Activated CD4-positive, alpha-beta memory T cell treated with anti-CD3 and anti-CD28 coated beads, Interleukin-2, amount 10 ng/mL, durations not matched to agents 7 days and 5 days (primary cell): ENCODE data around the gene BANP. TPM values are rescaled to one million over a fixed set of nuclear protein-coding genes. Genes with fewer than 3 reads are reported as not detected.

Experiments used
- CTCF ChIA-PET: fragments of 350-600 bp; sonication (Branson Sonifier 250); formaldehyde crosslinking; loops from one replicate; lab custom pipeline; 2021; ENCODE audit warnings: antibody characterized with exemption, inconsistent platforms; lab: Charles Lee
- POLR2A ChIA-PET: fragments of 350-600 bp; sonication (Branson Sonifier 250); formaldehyde crosslinking; loops from one replicate; lab custom pipeline; 2021; ENCODE audit warnings: antibody characterized with exemption; lab: Charles Lee
- DNase-seq: peaks from one replicate; pipeline ENCODE4 v3.0.0-alpha.2; 2020
- H3K27ac Mint-ChIP-seq: one replicate; pipeline ENCODE4 v1.8.0; 2021; ENCODE audit warnings: mild to moderate bottlenecking, mixed read lengths
- H3K27me3 Mint-ChIP-seq: one replicate; pipeline ENCODE4 v1.8.0; 2021; ENCODE audit warnings: mixed read lengths
- H3K36me3 Mint-ChIP-seq: one replicate; pipeline ENCODE4 v1.8.0; 2021; ENCODE audit warnings: low read depth, mixed read lengths
- H3K4me1 Mint-ChIP-seq: one replicate; pipeline ENCODE4 v1.8.0; 2021; ENCODE audit warnings: mixed read lengths
- H3K4me3 Mint-ChIP-seq: one replicate; pipeline ENCODE4 v1.8.0; 2021; ENCODE audit warnings: mild to moderate bottlenecking, mixed read lengths
- H3K9me3 Mint-ChIP-seq: one replicate; pipeline ENCODE4 v1.8.0; 2021; ENCODE audit warnings: mixed read lengths
- total RNA-seq, 2 experiments: library from RNA; stranded (reverse); gene quantifications; one replicate each; pipeline ENCODE4 v1.2.3, GENCODE V29; 2021

BANP gene
- total RNA-seq, 2 experiments from 2014 or later: 33.6 to 38.9 TPM

DNA sequence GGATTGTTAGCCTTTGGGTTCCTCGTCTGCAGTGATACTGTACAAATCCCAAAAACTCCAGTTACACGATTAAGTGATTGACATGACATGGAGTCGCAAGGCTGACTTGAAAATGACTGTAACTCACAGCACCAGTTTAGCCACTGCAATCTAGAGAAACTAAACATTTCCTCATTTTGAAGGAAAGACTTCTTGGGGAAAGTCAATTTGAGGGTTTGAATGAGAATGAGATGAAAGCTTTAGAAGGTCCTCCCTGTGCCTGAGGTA is 4.8 kb downstream of the BANP start:
- Mint-ChIP-seq H3K36me3 (peaks cover 46% of the 10 kb centered on the region), H3K9me3 (no peaks in the 10 kb centered on the region), H3K4me3 (peak overlapping the region; percentile 74), H3K27me3 (no peaks in the 10 kb centered on the region), H3K4me1 (peaks cover 81% of the 10 kb centered on the region), H3K27ac (peak overlapping the region; percentile 97)
- ChIA-PET CTCF (interaction anchor here (0.9 to 1.6 kb wide), 6 partner anchors 13 to 482 kb away, joined by 3 to 8 read pairs (median 4); no protein-coding TSS in a partner anchor), POLR2A (interaction anchor here (0.7 to 1.7 kb wide), 15 partner anchors 9 to 745 kb away, joined by 3 to 7 read pairs (median 4); no protein-coding TSS in a partner anchor)
- no peak for DNase-seq

DNA sequence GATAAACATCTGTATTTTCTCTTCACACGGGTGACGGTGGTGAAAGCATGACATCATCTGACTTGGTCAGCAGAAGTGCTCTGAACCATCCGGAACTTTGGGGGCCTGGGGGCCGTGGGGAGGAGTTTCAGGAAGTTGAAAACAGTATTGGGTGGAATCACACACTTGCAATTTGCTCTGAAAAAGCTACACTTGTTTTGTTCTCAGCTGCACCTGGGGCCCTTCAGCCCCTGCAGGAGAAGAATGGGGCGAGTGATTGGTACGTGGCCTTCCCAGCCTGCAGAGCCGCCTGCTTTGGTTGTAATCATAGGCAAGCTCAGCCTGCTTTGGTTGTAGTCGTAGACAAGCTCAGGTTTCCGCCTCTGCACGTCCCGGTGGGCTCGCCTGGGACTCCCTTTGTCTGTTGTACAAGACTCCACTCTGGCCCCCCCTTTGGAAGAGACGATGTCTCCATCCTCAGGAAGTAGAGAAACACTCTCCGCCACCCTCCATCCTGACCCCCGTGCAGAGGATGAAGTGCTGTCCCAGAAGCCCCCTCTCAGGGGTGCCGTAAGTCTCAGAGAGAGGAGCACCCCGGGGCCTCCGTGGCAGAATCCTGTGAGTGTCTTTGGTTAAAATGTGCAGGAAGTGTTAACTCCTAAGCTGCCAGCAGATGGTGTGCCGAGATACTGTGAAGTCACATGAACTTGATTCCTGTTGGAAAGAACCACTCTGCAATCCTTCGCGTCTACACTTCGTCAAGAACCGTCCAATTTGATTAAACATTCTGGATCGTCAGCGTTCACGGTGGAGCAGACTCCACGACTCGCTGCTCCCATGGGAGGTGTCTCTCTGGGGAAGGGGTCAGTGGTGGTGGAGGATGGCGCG is 5.4 kb downstream of the BANP start:
- Mint-ChIP-seq H3K27ac (peak overlapping the region; percentile 97), H3K36me3 (peaks cover 46% of the 10 kb centered on the region), H3K9me3 (no peaks in the 10 kb centered on the region), H3K4me3 (peak overlapping the region; percentile 74), H3K27me3 (no peaks in the 10 kb centered on the region), H3K4me1 (peaks cover 83% of the 10 kb centered on the region)
- peak; percentile 83 for DNase-seq
- ChIA-PET POLR2A (interaction anchor here (0.7 to 1.7 kb wide), 16 partner anchors 9 to 745 kb away, joined by 3 to 7 read pairs (median 4); no protein-coding TSS in a partner anchor), CTCF (interaction anchor here (0.7 to 1.6 kb wide), 7 partner anchors 10 to 481 kb away, joined by 3 to 8 read pairs (median 4); no protein-coding TSS in a partner anchor)

DNA sequence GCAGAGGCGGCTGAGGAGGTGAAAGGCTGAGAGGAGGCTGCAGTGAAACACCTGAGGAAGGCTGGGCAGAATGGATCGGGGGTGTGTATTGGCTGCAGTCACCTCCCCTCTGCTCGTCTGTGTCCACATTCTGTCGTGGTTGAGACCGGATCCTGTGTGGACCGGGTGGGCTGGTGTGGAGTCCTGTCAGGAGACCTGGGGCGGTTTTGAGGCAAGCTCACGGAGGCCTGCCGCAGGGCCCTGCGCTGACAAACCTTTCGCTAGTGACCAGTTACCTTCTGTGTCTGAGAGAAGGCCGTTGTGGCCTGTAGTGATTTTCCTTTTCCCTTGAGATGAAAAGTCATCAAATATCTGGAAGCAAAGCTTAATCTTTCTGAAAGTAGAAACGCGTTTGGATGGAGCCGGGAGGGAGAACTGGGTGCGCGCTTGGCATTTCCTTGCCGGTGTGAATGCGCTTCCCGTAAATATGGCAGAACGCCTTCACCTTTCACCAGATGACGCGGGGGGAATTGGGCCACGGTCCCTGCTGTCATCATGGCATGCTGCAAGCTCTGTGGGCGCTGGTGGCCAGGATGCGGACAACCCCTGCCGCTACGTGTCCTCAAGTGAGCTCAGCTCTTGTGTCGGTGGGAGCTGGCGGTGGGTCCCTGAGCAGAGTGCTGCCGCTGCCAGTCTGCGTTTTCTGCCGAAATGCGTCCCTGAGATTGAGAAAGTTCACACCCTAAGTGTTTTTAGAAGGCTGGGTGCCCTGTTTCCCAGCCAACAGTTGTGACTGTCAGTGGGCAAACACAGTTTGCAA is 6.3 kb downstream of the BANP start:
- CTCF ChIA-PET: interaction anchor here (1.0 to 1.1 kb wide), 2 partner anchors 8 to 178 kb away, joined by 3 to 4 read pairs; no protein-coding TSS in a partner anchor
- DNase-seq: no peak
- peak overlapping the region; percentile 74 for H3K4me3 Mint-ChIP-seq
- no peaks in the 10 kb centered on the region for H3K9me3 Mint-ChIP-seq
- peak overlapping the region; percentile 97 for H3K27ac Mint-ChIP-seq
- POLR2A ChIA-PET: interaction anchor here (1.3 to 1.7 kb wide), 8 partner anchors 8 to 473 kb away, joined by 3 to 7 read pairs (median 6); no protein-coding TSS in a partner anchor
- peaks cover 41% of the 10 kb centered on the region for H3K36me3 Mint-ChIP-seq
- H3K4me1 Mint-ChIP-seq: peaks cover 79% of the 10 kb centered on the region
- H3K27me3 Mint-ChIP-seq: no peaks in the 10 kb centered on the region

DNA sequence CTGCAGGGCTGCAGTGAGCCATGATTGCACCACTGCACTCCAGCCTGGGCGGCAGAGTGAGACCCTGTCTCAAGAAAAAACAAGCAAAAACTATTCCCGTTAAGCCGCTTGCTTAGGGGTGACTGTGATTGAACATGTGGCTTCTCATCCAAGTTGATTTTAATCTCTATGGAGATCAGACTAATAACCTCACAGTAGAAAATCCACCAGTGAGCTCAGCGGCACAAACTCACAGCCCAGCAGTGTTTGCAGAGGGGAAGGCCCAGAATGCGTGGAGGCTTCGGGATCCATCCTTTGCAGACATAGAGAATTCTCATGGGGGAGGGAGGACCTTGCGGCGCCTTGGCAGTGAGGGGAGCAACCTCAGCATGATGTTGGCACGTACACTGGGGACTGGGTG is 7.4 kb downstream of the BANP start:
- Mint-ChIP-seq H3K4me1 (peaks cover 83% of the 10 kb centered on the region), H3K27me3 (no peaks in the 10 kb centered on the region), H3K4me3 (no peak overlapping the region), H3K9me3 (no peaks in the 10 kb centered on the region), H3K36me3 (peaks cover 35% of the 10 kb centered on the region), H3K27ac (no peak overlapping the region)
- CTCF ChIA-PET: no interaction called here
- no peak for DNase-seq
- POLR2A ChIA-PET: no interaction called here

DNA sequence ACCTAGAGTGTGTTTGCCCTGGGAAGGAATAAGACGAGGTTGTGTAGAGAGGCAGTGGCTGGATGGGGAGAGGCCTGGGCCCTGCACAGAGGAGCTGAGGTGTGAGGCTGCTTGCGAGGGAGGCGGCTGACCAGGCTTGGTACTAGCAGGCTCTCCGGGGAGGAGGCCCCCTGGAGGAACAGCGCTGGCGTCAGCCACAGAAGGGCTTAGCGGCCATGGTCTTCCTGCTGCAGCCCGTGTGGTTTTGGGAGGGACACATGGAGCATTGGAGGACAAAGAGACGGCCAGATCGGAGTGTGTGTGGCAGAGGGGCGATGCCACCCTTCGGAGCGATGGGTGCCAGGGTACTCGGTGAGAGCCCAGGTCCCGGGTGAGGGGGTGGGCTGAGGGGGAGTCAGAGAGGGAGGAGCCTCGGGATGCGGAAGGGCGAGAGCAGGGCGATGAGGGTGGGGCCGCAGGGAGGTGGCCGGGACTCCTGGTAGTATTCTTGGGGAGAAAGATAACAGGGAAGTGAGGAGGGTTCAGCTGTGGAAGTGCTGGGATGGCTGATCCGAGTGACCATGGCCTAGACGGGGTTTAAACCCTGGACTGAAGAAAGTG is 8.3 kb downstream of the BANP start:
- peak overlapping the region; percentile 14 for H3K4me3 Mint-ChIP-seq
- no peak for DNase-seq
- H3K9me3 Mint-ChIP-seq: no peaks in the 10 kb centered on the region
- ChIA-PET POLR2A (no interaction called here), CTCF (no interaction called here)
- H3K27me3 Mint-ChIP-seq: no peaks in the 10 kb centered on the region
- H3K27ac Mint-ChIP-seq: no peak overlapping the region
- peaks cover 28% of the 10 kb centered on the region for H3K36me3 Mint-ChIP-seq
- peaks cover 83% of the 10 kb centered on the region for H3K4me1 Mint-ChIP-seq

DNA sequence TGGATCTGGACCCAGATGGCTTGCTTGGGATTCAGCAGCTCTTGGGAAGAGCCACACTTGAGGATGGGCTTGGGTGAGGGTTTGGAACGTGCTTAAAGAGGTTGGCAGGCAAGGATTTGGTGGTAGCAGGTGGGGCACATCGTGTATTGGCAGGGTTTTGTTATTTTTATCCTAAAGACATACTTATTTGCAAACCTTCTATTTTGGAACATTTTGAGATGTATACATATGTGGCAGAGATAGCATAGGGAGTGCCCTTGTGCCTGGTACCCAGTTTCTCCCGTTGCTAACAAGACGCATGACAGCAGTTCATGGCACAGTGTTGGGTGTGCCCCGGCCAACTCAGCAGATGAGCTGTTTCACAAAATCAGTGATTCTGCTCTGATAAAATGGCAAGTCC is 9.1 kb downstream of the BANP start:
- H3K36me3 Mint-ChIP-seq: peaks cover 22% of the 10 kb centered on the region

DNA sequence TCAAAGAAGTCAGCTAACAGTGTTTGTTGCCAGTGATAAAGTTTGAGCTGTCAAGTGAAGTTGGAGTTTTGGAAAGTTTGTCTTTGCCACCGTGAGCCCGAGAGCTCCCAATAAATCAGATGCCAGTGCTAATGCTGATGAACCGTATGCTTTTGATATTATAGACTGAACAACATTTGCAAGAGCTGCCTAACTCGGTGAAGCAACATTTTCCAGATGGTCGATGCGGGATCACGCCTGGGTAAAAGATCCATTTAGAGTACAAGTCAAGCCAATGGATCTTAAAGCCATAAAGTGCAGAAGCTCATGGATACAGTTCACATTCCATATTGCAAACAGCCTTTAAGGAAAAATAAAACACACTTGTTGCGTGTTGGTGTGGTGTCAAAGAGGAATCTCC is 9.6 kb downstream of the BANP start:
- H3K27ac Mint-ChIP-seq: no peak overlapping the region
- DNase-seq: no peak
- H3K9me3 Mint-ChIP-seq: no peaks in the 10 kb centered on the region
- CTCF ChIA-PET: interaction anchor here (0.6 to 1.8 kb wide), 2 partner anchors 10 to 196 kb away, joined by 3 to 6 read pairs; partner anchors contain the start of gene BANP
- H3K36me3 Mint-ChIP-seq: peaks cover 18% of the 10 kb centered on the region
- POLR2A ChIA-PET: interaction anchor here (1.3 kb wide), 1 partner anchor 10 kb away, joined by 4 read pairs; the partner anchor contains the start of gene BANP
- no peaks in the 10 kb centered on the region for H3K27me3 Mint-ChIP-seq
- H3K4me1 Mint-ChIP-seq: peaks cover 80% of the 10 kb centered on the region
- H3K4me3 Mint-ChIP-seq: no peak overlapping the region

More for the DNA sequence above, 9.1 kb downstream of the BANP start:
- H3K9me3 Mint-ChIP-seq: no peaks in the 10 kb centered on the region
- H3K27me3 Mint-ChIP-seq: no peaks in the 10 kb centered on the region
- ChIA-PET POLR2A (interaction anchor here (1.3 kb wide), 1 partner anchor 9 kb away, joined by 4 read pairs; the partner anchor contains the start of gene BANP), CTCF (interaction anchor here (0.6 to 1.8 kb wide), 2 partner anchors 9 to 196 kb away, joined by 3 to 6 read pairs; partner anchors contain the start of gene BANP)
- peak overlapping the region; percentile 42 for H3K27ac Mint-ChIP-seq
- DNase-seq: no peak
- H3K4me1 Mint-ChIP-seq: peaks cover 81% of the 10 kb centered on the region
- no peak overlapping the region for H3K4me3 Mint-ChIP-seq

DNA sequence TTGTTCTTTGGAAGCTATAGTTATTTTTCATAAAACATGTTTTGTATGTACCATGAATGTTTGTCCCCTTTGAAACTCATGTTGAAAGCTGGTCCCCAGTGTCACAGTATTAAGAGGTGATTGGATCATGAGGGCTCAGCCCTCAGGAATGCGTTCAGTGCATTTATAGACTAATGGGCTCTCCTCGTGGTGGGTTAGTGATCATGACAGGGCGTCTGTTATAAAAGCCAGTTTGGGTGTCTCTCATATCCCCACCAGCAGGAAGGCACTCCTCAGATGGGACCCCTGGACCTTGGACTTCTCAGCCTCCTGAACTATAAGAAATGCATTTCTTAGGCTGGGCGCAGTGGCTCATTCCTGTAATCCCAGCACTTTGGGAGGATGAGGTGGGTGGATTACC is 10.4 kb downstream of the BANP start:
- Mint-ChIP-seq H3K27ac (no peak overlapping the region), H3K36me3 (peaks cover 18% of the 10 kb centered on the region), H3K9me3 (no peaks in the 10 kb centered on the region), H3K4me1 (peaks cover 80% of the 10 kb centered on the region), H3K4me3 (no peak overlapping the region), H3K27me3 (no peaks in the 10 kb centered on the region)
- ChIA-PET POLR2A (interaction anchor here (1.3 kb wide), 1 partner anchor 10 kb away, joined by 4 read pairs; the partner anchor contains the start of gene BANP), CTCF (interaction anchor here (1.8 kb wide), 1 partner anchor 11 kb away, joined by 6 read pairs; the partner anchor contains the start of gene BANP)
- no peak for DNase-seq

DNA sequence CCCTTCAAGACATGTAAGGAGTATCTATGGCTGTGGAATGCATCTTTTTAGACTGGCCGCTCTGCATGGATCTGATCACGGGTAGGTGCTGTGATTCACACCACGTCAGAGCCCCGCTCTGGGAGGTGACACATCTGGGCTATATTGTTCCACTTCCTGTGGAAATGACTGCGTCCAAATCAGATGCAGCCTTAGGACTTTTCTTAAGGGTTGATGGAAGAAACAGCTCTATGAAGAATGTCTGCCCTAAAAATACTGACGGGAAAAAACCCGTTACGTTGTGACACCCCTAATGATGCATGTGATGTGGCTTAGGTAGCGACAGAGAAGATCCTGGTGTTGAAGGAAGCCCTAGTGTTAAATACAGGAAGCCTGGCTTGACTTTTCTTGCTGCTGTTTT is 12.2 kb downstream of the BANP start:
- ChIA-PET POLR2A (interaction anchor here (0.6 to 1.4 kb wide), 6 partner anchors 9 to 21 kb away, joined by 3 to 7 read pairs (median 4); partner anchors contain the start of gene BANP), CTCF (interaction anchor here (1.1 kb wide), 1 partner anchor 12 kb away, joined by 5 read pairs; the partner anchor contains the start of gene BANP)
- Mint-ChIP-seq H3K27me3 (no peaks in the 10 kb centered on the region), H3K36me3 (peaks cover 4% of the 10 kb centered on the region), H3K27ac (peak overlapping the region; percentile 85), H3K4me3 (peak overlapping the region; percentile 38), H3K4me1 (peaks cover 66% of the 10 kb centered on the region), H3K9me3 (no peaks in the 10 kb centered on the region)
- DNase-seq: peak; percentile 78

DNA sequence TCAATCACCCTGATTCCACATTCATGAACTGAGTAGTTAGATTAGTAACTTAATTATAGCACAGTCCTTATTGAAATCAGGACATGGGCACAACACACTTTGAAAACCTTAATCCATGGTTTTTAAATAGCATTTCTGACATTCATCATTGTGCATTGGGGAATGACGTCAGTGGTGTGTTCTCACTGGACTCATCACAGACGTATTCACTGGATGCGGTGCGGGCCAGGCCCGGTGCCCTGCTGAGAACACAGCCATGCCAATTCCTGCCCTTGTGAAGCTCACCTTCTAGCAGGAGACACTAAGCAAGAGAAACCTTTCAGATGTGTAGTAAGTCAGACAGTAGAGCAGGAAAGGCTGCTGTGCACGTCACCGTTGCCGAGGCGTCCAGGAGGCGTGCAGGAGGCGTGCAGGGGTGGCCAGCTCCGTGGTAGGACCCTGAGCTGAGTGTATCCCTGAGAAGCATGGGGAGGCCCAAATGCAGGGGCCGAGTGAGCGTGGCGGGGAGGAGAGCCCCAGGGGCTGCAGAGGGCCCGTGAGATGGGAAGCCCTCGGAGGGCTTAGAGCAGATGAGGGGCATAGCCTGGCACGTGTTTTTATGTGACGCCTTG is 12.9 kb downstream of the BANP start:
- Mint-ChIP-seq H3K27me3 (no peaks in the 10 kb centered on the region), H3K9me3 (no peaks in the 10 kb centered on the region), H3K27ac (peak overlapping the region; percentile 85), H3K4me1 (peaks cover 60% of the 10 kb centered on the region), H3K36me3 (peaks cover 4% of the 10 kb centered on the region), H3K4me3 (no peak overlapping the region)
- ChIA-PET POLR2A (interaction anchor here (0.6 to 1.6 kb wide), 6 partner anchors 8 to 50 kb away, joined by 3 to 7 read pairs (median 4); partner anchors contain the start of gene BANP), CTCF (no interaction called here)
- no peak for DNase-seq

DNA sequence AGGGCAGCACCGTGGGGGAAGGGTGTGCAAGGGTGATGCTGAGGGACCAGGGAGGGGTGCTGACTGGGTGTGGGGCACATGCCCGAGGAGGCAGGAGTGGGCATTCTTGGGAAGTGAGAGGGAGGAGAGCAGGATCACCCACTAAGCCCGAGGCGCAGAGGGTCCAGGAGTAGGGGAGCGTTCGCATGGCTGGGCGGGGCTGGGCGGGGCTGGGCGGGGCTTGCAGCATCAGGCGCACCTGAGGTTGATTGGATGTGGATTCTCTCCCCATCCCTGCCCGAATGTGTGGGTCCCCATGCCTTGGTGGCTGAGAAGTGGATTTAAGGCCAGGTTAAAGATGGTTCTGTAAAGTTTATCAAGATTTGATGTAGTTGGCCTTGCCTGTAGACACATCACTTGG is 14.2 kb downstream of the BANP start:
- Mint-ChIP-seq H3K9me3 (no peaks in the 10 kb centered on the region), H3K4me1 (peaks cover 50% of the 10 kb centered on the region)
- POLR2A ChIA-PET: interaction anchor here (1.6 kb wide), 2 partner anchors 9 to 14 kb away, joined by 4 read pairs; partner anchors contain the start of gene BANP

More for the DNA sequence above, 14.2 kb downstream of the BANP start:
- H3K36me3 Mint-ChIP-seq: peaks cover 3% of the 10 kb centered on the region
- H3K4me3 Mint-ChIP-seq: no peak overlapping the region
- no peak for DNase-seq
- no peak overlapping the region for H3K27ac Mint-ChIP-seq
- no peaks in the 10 kb centered on the region for H3K27me3 Mint-ChIP-seq
- CTCF ChIA-PET: no interaction called here
